Natural killer cell (primary cell): ENCODE results near the gene AGAP5. TPM values are rescaled to one million over a fixed set of nuclear protein-coding genes. Genes with fewer than 3 reads are reported as not detected.

Experiments
- ATAC-seq, 3 donors: fragments of 150-1000 bp in 2 of 3; fragments of 200-7000 bp in 1 of 3; cut with Tn5 transposase; 1 replicate in 1 of 3; 2 replicates in 2 of 3; pipeline ENCODE4 v1.10.0; 2021; ENCODE audit warnings: mild to moderate bottlenecking in 2 of 3, moderate library complexity in 2 of 3
- DNase-seq, 2 donors: peaks; one replicate each; pipeline versions ENCODE4 v3.0.0 to v3.0.0-alpha.2; 2013 to 2021; ENCODE audit warnings: mixed read lengths in 1 of 2
- H3K27ac ChIP-seq: one replicate; pipeline ENCODE4 v1.5.1; 2013; ENCODE audit warnings: mild to moderate bottlenecking, low read length
- H3K27me3 ChIP-seq: one replicate; pipeline ENCODE4 v1.6.1; 2013; ENCODE audit warnings: low read length; ENCODE audit not compliant: control insufficient read depth, insufficient read depth
- H3K36me3 ChIP-seq: one replicate; pipeline ENCODE4 v1.6.1; 2013; ENCODE audit warnings: low read length; ENCODE audit not compliant: control insufficient read depth, insufficient read depth
- H3K4me1 ChIP-seq: one replicate; pipeline ENCODE4 v1.6.1; 2013; ENCODE audit warnings: low read length; ENCODE audit not compliant: control insufficient read depth, insufficient read depth
- H3K4me3 ChIP-seq: one replicate; pipeline ENCODE4 v1.5.1; 2013; ENCODE audit warnings: low read length
- H3K9me3 ChIP-seq: one replicate; pipeline ENCODE4 v1.6.1; 2013; ENCODE audit warnings: low read length; ENCODE audit not compliant: control insufficient read depth, insufficient read depth
- H3K27ac Mint-ChIP-seq, 2 donors: one replicate each; pipeline ENCODE4 v1.8.0; 2022; ENCODE audit warnings: mild to moderate bottlenecking in 2 of 2, mixed read lengths in 2 of 2, moderate library complexity in 1 of 2
- H3K27me3 Mint-ChIP-seq, 2 donors: one replicate each; pipeline ENCODE4 v1.8.0; 2022; ENCODE audit warnings: low read depth in 2 of 2, mixed read lengths in 2 of 2
- H3K36me3 Mint-ChIP-seq: one replicate; pipeline ENCODE4 v1.8.0; 2022; ENCODE audit warnings: mixed read lengths
- H3K4me1 Mint-ChIP-seq, 2 donors: one replicate each; pipeline ENCODE4 v1.8.0; 2022; ENCODE audit warnings: mixed read lengths in 2 of 2
- H3K4me3 Mint-ChIP-seq: one replicate; pipeline ENCODE4 v1.8.0; 2022; ENCODE audit warnings: mild to moderate bottlenecking, moderate library complexity, mixed read lengths
- H3K9me3 Mint-ChIP-seq, 2 donors: one replicate each; pipeline ENCODE4 v1.8.0; 2022; ENCODE audit warnings: mixed read lengths in 2 of 2
- WGBS: methylation state at CpG from one replicate; pipeline ENCODE4 v1.1.7; 2013; ENCODE audit warnings: missing lambda C conversion rate; ENCODE audit not compliant: insufficient coverage; 5-methylcytosine and 5-hydroxymethylcytosine counted together
- intact Hi-C: fragments of 100-400 bp; cut with micrococcal nuclease; formaldehyde crosslinking; loops from one replicate; pipeline ENCODE4 v1.14.2; 2022
- total RNA-seq, 4 donors: library from RNA; stranded (reverse); fragments of 120-200 nt in 1 of 4; gene quantifications; one replicate each; pipeline versions ENCODE4 v1.2.3 to v1.2.4, GENCODE V29; 2013 to 2022
- TF ChIP-seq, protein P1 (sequence below): fragments of 200-600 bp; IDR thresholded peaks from one replicate; pipeline ENCODE4 v1.8.0; 2022; ENCODE audit warnings: antibody characterized with exemption

AGAP5 gene
- total RNA-seq, 3 donors from 2014 or later (not counting 1 experiment from before 2014, with no cell fraction given), result 8.4 to 14.6 (median 9.4) TPM

DNA sequence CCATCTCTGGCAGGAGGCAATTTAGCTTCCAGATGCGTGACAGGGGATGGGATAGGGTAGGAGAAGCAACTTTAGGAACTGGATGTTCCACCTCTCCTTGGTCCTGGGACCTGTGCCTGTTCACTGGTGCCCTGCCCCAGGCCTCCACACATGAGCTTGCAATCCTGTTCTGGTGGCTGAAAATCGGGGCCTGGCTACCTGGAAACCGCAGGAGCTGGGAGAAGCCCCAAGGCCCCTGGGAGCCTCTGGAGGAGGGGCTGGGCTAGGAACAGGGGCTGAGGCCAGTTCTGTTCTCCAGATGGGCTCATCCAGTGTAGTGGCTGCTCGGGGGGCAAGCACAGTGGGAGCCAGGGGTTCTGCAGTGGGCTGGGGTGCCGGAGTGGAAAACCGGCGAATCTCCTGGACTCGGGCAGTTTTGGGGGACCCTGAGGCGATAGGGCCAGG, 51.3 kb downstream of the AGAP5 start:
- no peak overlapping the region for H3K4me3 ChIP-seq
- no peaks in the 10 kb centered on the region for H3K36me3 ChIP-seq
- H3K27me3 ChIP-seq, result no peaks in the 10 kb centered on the region
- ATAC-seq, result no peak
- TF ChIP-seq, protein P1, sequence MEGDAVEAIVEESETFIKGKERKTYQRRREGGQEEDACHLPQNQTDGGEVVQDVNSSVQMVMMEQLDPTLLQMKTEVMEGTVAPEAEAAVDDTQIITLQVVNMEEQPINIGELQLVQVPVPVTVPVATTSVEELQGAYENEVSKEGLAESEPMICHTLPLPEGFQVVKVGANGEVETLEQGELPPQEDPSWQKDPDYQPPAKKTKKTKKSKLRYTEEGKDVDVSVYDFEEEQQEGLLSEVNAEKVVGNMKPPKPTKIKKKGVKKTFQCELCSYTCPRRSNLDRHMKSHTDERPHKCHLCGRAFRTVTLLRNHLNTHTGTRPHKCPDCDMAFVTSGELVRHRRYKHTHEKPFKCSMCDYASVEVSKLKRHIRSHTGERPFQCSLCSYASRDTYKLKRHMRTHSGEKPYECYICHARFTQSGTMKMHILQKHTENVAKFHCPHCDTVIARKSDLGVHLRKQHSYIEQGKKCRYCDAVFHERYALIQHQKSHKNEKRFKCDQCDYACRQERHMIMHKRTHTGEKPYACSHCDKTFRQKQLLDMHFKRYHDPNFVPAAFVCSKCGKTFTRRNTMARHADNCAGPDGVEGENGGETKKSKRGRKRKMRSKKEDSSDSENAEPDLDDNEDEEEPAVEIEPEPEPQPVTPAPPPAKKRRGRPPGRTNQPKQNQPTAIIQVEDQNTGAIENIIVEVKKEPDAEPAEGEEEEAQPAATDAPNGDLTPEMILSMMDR, result no peak
- H3K4me1 ChIP-seq, result peaks cover 14% of the 10 kb centered on the region
- no peak for DNase-seq
- Mint-ChIP-seq H3K4me1 (peaks cover 0 to 19% of the 10 kb centered on the region in 2 donors), H3K4me3 (peak overlapping the region; percentile 77), H3K36me3 (no peaks in the 10 kb centered on the region), H3K9me3 (no peaks in the 10 kb centered on the region), H3K27me3 (no peaks in the 10 kb centered on the region), H3K27ac (peak overlapping the region in 1 of 2 donors; percentile 87)
- no peak overlapping the region for H3K27ac ChIP-seq
- intact Hi-C loops, result no loop called here
- no peaks in the 10 kb centered on the region for H3K9me3 ChIP-seq
- 95% methylated on average over 9 of the region's 9 CpGs for WGBS

DNA sequence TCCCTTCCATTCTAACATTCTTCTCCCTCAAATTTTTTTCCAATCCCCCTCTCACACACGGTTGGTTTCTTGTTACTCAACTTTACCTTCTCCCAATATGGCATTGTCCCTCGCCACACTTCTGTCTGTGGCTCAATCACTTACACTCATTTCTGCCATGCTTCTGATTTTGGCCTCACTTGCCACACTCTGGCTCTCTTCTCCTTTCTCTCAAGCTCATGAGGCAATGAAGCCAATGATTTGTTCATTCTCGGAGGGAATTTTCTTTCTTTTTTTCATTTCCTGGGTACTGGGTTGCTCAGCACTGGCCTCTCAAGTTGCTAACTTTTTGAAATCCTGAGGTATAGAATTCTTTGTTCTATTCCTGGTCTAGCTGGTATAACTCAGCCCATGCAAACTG, 52.7 kb downstream of the AGAP5 start:
- Mint-ChIP-seq H3K27ac (no peak overlapping the region), H3K27me3 (peaks cover 0 to 3% of the 10 kb centered on the region in 2 donors), H3K36me3 (no peaks in the 10 kb centered on the region), H3K9me3 (no peaks in the 10 kb centered on the region), H3K4me3 (no peak overlapping the region), H3K4me1 (peaks cover 0 to 15% of the 10 kb centered on the region in 2 donors)
- ATAC-seq, result no peak
- no peak for DNase-seq
- intact Hi-C loops, result no loop called here
- WGBS, result 80% methylated on average over 3 of the region's 3 CpGs
- Histone ChIP-seq H3K4me3 (no peak overlapping the region), H3K9me3 (no peaks in the 10 kb centered on the region), H3K27ac (no peak overlapping the region), H3K4me1 (peaks cover 14% of the 10 kb centered on the region), H3K36me3 (no peaks in the 10 kb centered on the region), H3K27me3 (no peaks in the 10 kb centered on the region)
- TF ChIP-seq, protein P1, result no peak

DNA sequence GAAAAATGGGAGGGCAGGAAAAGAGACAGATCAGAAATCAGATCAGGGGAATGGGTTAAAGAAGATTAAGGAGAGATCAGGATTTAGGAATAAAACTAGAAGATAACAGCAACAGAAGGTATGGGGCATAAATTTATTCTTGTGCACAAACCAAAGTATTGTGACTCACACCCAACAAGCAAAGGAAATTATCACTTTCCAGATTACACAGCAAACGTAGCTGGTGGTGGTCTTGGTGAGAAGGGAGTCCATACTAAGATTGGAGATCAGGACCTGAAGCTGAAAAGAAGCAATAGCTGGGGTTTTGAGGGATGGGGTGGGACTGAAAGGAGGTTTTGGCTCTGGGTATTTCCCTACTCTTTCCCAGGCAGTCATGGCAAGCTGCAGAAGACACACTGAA, 53.1 kb downstream of the AGAP5 start:
- no peak for ATAC-seq
- H3K36me3 ChIP-seq, result no peaks in the 10 kb centered on the region
- peaks cover 14% of the 10 kb centered on the region for H3K4me1 ChIP-seq
- H3K4me3 ChIP-seq, result no peak overlapping the region
- no peak overlapping the region for H3K27ac Mint-ChIP-seq
- no peak for DNase-seq
- TF ChIP-seq, protein P1, result no peak
- WGBS, result no CpG with 5 or more reads among the region's 1 CpG
- peaks cover 0 to 3% of the 10 kb centered on the region in 2 donors for H3K27me3 Mint-ChIP-seq
- H3K27ac ChIP-seq, result no peak overlapping the region
- no peak overlapping the region for H3K4me3 Mint-ChIP-seq
- no peaks in the 10 kb centered on the region for H3K36me3 Mint-ChIP-seq
- H3K4me1 Mint-ChIP-seq, result peaks cover 0 to 15% of the 10 kb centered on the region in 2 donors
- intact Hi-C loops, result loop anchor here (1.0 kb wide), 2 partner anchors 115 to 380 kb away; no protein-coding TSS in a partner anchor
- H3K9me3 ChIP-seq, result no peaks in the 10 kb centered on the region
- no peaks in the 10 kb centered on the region for H3K9me3 Mint-ChIP-seq
- H3K27me3 ChIP-seq, result no peaks in the 10 kb centered on the region
